SK-N-SH treated with all-trans-retinoic acid at 6 μM for 48 hours (cell line): ENCODE measurements around the gene WASL.

Experiments
- ATAC-seq: fragments of 200-7000 bp; cut with Tn5 transposase; 3 replicates; pipeline ENCODE4 v1.9.1; 2020; ENCODE audit warnings: mild to moderate bottlenecking, moderate library complexity
- ARNTL ChIP-seq: fragments of 450-650 bp; formaldehyde crosslinking; IDR thresholded peaks from 2 replicates; pipeline ENCODE4 v1.5.0; 2020; ENCODE audit warnings: low read depth, mild to moderate bottlenecking, moderate library complexity, borderline replicate concordance
- BACH2 ChIP-seq: fragments of 250-450 bp; sonication (Bioruptor Pico); IDR thresholded peaks from 2 replicates; pipeline ENCODE4 v1.9.0; 2021; ENCODE audit warnings: mild to moderate bottlenecking, borderline replicate concordance
- CSDC2 ChIP-seq: fragments of 250-450 bp; sonication (Bioruptor Pico); IDR thresholded peaks from 2 replicates; pipeline ENCODE4 v1.5.0; 2020; ENCODE audit warnings: mild to moderate bottlenecking, moderate library complexity
- ESRRG ChIP-seq: fragments of 250-450 bp; sonication (Bioruptor Pico); IDR thresholded peaks from 2 replicates; pipeline ENCODE4 v1.6.1; 2021; ENCODE audit warnings: mild to moderate bottlenecking
- GLIS3 ChIP-seq: fragments of 250-450 bp; sonication (Bioruptor Pico); IDR thresholded peaks from 2 replicates; pipeline ENCODE4 v1.5.0; 2020; ENCODE audit warnings: mild to moderate bottlenecking, moderate library complexity
- ISL1 ChIP-seq: fragments of 250-450 bp; sonication (Bioruptor Pico); IDR thresholded peaks from 2 replicates; pipeline ENCODE4 v2.1.2; 2022; ENCODE audit warnings: mild to moderate bottlenecking, moderate library complexity
- OSR1 ChIP-seq: fragments of 250-450 bp; sonication (Bioruptor Pico); IDR thresholded peaks from 2 replicates; pipeline ENCODE4 v1.8.0; 2022; ENCODE audit warnings: moderate library complexity, mild to moderate bottlenecking, inconsistent platforms
- PPARA ChIP-seq: fragments of 250-450 bp; sonication (Bioruptor Pico); IDR thresholded peaks from 2 replicates; pipeline ENCODE4 v1.5.0; 2020; ENCODE audit warnings: mild to moderate bottlenecking, borderline replicate concordance
- RARB ChIP-seq: fragments of 250-450 bp; sonication (Bioruptor Pico); IDR thresholded peaks from 2 replicates; pipeline ENCODE4 v1.8.0; 2021; ENCODE audit warnings: mild to moderate bottlenecking, moderate library complexity
- SNAI2 ChIP-seq: fragments of 250-450 bp; sonication (Bioruptor Pico); IDR thresholded peaks from 2 replicates; pipeline ENCODE4 v1.5.0; 2020; ENCODE audit warnings: mild to moderate bottlenecking, moderate library complexity
- TCF4 ChIP-seq: fragments of 250-450 bp; sonication (Bioruptor Pico); IDR thresholded peaks from 2 replicates; pipeline ENCODE4 v1.8.0; 2021; ENCODE audit warnings: mild to moderate bottlenecking, moderate library complexity, borderline replicate concordance
- TOX ChIP-seq: fragments of 250-450 bp; sonication (Bioruptor Pico); IDR thresholded peaks from 2 replicates; pipeline ENCODE4 v1.8.0; 2021; ENCODE audit warnings: mild to moderate bottlenecking, moderate library complexity, borderline replicate concordance
- ZC3H10 ChIP-seq: fragments of 250-450 bp; sonication (Bioruptor Pico); IDR thresholded peaks from 2 replicates; pipeline ENCODE4 v1.5.1; 2021; ENCODE audit warnings: mild to moderate bottlenecking, moderate library complexity
- ZFP3 ChIP-seq: fragments of 250-450 bp; sonication (Bioruptor Pico); IDR thresholded peaks from 2 replicates; pipeline ENCODE4 v1.5.0; 2020; ENCODE audit warnings: mild to moderate bottlenecking, moderate library complexity
- ZFP30 ChIP-seq: fragments of 450-650 bp; formaldehyde crosslinking; IDR thresholded peaks from 2 replicates; pipeline ENCODE4 v1.5.0; 2022; ENCODE audit warnings: mild to moderate bottlenecking, moderate library complexity
- ZNF565 ChIP-seq: fragments of 450-650 bp; formaldehyde crosslinking; conservative IDR thresholded peaks from 2 replicates; pipeline ENCODE4 v1.5.0; 2020; ENCODE audit warnings: low read depth, mild to moderate bottlenecking, moderate library complexity
- ZNF70 ChIP-seq: fragments of 450-650 bp; formaldehyde crosslinking; IDR thresholded peaks from 2 replicates; pipeline ENCODE4 v1.5.0; 2020; ENCODE audit warnings: mild to moderate bottlenecking, moderate library complexity
- TF ChIP-seq, protein P1 (sequence below): fragments of 250-450 bp; sonication (Bioruptor Pico); IDR thresholded peaks from 2 replicates; pipeline ENCODE4 v1.5.1; 2020; ENCODE audit warnings: low read depth, mild to moderate bottlenecking, moderate library complexity
- TF ChIP-seq, protein P2 (sequence below): fragments of 250-450 bp; sonication (Bioruptor Pico); IDR thresholded peaks from 2 replicates; pipeline ENCODE4 v1.5.0; 2020; ENCODE audit warnings: mild to moderate bottlenecking, moderate library complexity
- TF ChIP-seq, protein P3 (sequence below): fragments of 250-450 bp; sonication (Bioruptor Pico); IDR thresholded peaks from 2 replicates; pipeline ENCODE4 v1.5.1; 2021; ENCODE audit warnings: mild to moderate bottlenecking, moderate library complexity
- TF ChIP-seq, protein P4 (sequence below): fragments of 250-450 bp; sonication (Bioruptor Pico); IDR thresholded peaks from 2 replicates; pipeline ENCODE4 v1.8.0; 2021; ENCODE audit warnings: low read depth, mild to moderate bottlenecking, moderate library complexity, borderline replicate concordance
- TF ChIP-seq, protein P5 (sequence below): fragments of 250-450 bp; sonication (Bioruptor Pico); IDR thresholded peaks from 2 replicates; pipeline ENCODE4 v1.8.0; 2020; ENCODE audit warnings: mild to moderate bottlenecking, moderate library complexity, borderline replicate concordance

WASL gene

DNA sequence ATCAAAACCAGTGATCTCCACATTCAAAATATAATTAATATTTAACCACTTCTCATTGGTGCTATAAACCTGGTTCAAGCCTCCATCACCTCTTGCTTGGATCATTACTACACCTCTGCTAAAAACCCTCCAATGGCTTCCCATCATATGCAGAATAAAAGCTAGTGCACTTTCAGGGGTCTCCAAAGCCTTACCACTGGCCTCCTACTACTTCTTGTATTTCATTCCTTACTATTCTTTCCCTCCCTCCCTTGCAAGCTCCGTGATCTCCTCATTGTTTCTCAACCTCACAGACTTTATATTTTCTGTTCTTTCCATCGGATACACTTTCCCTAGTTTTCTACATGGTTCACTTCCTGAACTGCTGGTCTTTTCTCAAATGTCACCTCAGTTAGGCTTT, 61.6 kb downstream of the WASL start:
- TF ChIP-seq PPARA (CRISPR knock-in tag), result no peak
- TF ChIP-seq BACH2, result no peak
- no peak for TF ChIP-seq CSDC2 (CRISPR knock-in tag)
- TF ChIP-seq, protein P1, sequence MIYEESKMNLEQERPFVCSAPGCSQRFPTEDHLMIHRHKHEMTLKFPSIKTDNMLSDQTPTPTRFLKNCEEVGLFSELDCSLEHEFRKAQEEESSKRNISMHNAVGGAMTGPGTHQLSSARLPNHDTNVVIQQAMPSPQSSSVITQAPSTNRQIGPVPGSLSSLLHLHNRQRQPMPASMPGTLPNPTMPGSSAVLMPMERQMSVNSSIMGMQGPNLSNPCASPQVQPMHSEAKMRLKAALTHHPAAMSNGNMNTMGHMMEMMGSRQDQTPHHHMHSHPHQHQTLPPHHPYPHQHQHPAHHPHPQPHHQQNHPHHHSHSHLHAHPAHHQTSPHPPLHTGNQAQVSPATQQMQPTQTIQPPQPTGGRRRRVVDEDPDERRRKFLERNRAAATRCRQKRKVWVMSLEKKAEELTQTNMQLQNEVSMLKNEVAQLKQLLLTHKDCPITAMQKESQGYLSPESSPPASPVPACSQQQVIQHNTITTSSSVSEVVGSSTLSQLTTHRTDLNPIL (CRISPR knock-in tag), result no peak
- no peak for TF ChIP-seq TOX (CRISPR knock-in tag)
- TF ChIP-seq ESRRG, result no peak
- TF ChIP-seq TCF4 (CRISPR knock-in tag), result no peak
- TF ChIP-seq, protein P2, sequence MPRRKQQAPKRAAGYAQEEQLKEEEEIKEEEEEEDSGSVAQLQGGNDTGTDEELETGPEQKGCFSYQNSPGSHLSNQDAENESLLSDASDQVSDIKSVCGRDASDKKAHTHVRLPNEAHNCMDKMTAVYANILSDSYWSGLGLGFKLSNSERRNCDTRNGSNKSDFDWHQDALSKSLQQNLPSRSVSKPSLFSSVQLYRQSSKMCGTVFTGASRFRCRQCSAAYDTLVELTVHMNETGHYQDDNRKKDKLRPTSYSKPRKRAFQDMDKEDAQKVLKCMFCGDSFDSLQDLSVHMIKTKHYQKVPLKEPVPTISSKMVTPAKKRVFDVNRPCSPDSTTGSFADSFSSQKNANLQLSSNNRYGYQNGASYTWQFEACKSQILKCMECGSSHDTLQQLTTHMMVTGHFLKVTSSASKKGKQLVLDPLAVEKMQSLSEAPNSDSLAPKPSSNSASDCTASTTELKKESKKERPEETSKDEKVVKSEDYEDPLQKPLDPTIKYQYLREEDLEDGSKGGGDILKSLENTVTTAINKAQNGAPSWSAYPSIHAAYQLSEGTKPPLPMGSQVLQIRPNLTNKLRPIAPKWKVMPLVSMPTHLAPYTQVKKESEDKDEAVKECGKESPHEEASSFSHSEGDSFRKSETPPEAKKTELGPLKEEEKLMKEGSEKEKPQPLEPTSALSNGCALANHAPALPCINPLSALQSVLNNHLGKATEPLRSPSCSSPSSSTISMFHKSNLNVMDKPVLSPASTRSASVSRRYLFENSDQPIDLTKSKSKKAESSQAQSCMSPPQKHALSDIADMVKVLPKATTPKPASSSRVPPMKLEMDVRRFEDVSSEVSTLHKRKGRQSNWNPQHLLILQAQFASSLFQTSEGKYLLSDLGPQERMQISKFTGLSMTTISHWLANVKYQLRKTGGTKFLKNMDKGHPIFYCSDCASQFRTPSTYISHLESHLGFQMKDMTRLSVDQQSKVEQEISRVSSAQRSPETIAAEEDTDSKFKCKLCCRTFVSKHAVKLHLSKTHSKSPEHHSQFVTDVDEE (CRISPR knock-in tag), result no peak
- TF ChIP-seq, protein P3, sequence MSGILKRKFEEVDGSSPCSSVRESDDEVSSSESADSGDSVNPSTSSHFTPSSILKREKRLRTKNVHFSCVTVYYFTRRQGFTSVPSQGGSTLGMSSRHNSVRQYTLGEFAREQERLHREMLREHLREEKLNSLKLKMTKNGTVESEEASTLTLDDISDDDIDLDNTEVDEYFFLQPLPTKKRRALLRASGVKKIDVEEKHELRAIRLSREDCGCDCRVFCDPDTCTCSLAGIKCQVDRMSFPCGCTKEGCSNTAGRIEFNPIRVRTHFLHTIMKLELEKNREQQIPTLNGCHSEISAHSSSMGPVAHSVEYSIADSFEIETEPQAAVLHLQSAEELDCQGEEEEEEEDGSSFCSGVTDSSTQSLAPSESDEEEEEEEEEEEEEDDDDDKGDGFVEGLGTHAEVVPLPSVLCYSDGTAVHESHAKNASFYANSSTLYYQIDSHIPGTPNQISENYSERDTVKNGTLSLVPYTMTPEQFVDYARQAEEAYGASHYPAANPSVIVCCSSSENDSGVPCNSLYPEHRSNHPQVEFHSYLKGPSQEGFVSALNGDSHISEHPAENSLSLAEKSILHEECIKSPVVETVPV, result no peak
- no peak for TF ChIP-seq ZFP30 (CRISPR knock-in tag)
- TF ChIP-seq, protein P4, sequence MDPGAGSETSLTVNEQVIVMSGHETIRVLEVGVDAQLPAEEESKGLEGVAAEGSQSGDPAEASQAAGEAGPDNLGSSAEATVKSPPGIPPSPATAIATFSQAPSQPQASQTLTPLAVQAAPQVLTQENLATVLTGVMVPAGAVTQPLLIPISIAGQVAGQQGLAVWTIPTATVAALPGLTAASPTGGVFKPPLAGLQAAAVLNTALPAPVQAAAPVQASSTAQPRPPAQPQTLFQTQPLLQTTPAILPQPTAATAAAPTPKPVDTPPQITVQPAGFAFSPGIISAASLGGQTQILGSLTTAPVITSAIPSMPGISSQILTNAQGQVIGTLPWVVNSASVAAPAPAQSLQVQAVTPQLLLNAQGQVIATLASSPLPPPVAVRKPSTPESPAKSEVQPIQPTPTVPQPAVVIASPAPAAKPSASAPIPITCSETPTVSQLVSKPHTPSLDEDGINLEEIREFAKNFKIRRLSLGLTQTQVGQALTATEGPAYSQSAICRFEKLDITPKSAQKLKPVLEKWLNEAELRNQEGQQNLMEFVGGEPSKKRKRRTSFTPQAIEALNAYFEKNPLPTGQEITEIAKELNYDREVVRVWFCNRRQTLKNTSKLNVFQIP (CRISPR knock-in tag), result no peak
- TF ChIP-seq, protein P5, sequence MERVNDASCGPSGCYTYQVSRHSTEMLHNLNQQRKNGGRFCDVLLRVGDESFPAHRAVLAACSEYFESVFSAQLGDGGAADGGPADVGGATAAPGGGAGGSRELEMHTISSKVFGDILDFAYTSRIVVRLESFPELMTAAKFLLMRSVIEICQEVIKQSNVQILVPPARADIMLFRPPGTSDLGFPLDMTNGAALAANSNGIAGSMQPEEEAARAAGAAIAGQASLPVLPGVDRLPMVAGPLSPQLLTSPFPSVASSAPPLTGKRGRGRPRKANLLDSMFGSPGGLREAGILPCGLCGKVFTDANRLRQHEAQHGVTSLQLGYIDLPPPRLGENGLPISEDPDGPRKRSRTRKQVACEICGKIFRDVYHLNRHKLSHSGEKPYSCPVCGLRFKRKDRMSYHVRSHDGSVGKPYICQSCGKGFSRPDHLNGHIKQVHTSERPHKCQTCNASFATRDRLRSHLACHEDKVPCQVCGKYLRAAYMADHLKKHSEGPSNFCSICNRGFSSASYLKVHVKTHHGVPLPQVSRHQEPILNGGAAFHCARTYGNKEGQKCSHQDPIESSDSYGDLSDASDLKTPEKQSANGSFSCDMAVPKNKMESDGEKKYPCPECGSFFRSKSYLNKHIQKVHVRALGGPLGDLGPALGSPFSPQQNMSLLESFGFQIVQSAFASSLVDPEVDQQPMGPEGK (CRISPR knock-in tag), result no peak
- no peak for TF ChIP-seq ISL1
- no peak for TF ChIP-seq GLIS3 (CRISPR knock-in tag)
- no peak for TF ChIP-seq SNAI2 (CRISPR knock-in tag)
- TF ChIP-seq ZNF70 (CRISPR knock-in tag), result no peak
- no peak for TF ChIP-seq ZFP3 (CRISPR knock-in tag)
- TF ChIP-seq ZC3H10, result no peak
- TF ChIP-seq ZNF565 (CRISPR knock-in tag), result no peak
- no peak for TF ChIP-seq ARNTL
- TF ChIP-seq, all 23 proteins: peak for 0
- no peak for ATAC-seq

DNA sequence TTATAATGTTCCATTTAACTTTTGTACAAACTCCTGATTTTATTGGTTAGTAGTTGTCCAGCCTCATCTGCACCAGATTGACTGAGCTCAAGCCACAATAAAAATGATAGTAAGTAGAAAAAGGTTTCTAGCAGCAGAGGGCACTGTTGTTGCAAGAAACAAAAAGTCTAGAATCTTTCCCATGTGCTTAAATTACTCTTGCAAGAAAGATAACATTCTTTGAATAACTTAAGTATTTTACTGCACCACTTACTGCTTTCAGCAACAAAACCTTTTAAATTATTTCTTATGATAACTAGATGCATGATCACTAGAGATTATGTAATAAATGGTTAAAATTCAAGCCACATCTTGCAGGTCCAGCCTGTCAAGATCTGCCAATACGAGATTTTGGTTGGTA, 66.1 kb downstream of the WASL start:
- peak; percentile 94 for ATAC-seq
- TF ChIP-seq OSR1 (CRISPR knock-in tag), result no peak
- TF ChIP-seq BACH2, result no peak
- TF ChIP-seq ISL1, result peak; percentile 98
- 0 out of 2 replicates have a peak, but pooled peaks have one; percentile 17 for TF ChIP-seq ZFP3 (CRISPR knock-in tag)
- TF ChIP-seq, protein P3, result no peak; the same call in 1 of the 2 replicates
- TF ChIP-seq GLIS3 (CRISPR knock-in tag), result no peak
- TF ChIP-seq ESRRG, result 0 out of 2 replicates have a peak, but pooled peaks have one; percentile 33
- TF ChIP-seq ZNF70 (CRISPR knock-in tag), result no peak
- no peak for TF ChIP-seq ZFP30 (CRISPR knock-in tag)
- no peak for TF ChIP-seq ZC3H10
- TF ChIP-seq, protein P5 (CRISPR knock-in tag), result no peak
- TF ChIP-seq, protein P1 (CRISPR knock-in tag), result 0 out of 2 replicates have a peak, but pooled peaks have one; percentile 53
- TF ChIP-seq SNAI2 (CRISPR knock-in tag), result no peak
- TF ChIP-seq, protein P4 (CRISPR knock-in tag), result no peak
- TF ChIP-seq RARB (CRISPR knock-in tag), result no peak
- no peak for TF ChIP-seq CSDC2 (CRISPR knock-in tag)
- TF ChIP-seq ARNTL, result no peak
